A673 (cell line): ENCODE measurements around the gene PEX5L. TPM values are rescaled to one million over a fixed set of nuclear protein-coding genes. Genes with fewer than 3 reads are reported as not detected.

ENCODE experiments used
- BruUV-seq: library from RNA; stranded (reverse); fragments of 400-500 nt; replicated peaks from 2 replicates; lab custom pipeline; 2021; lab: Mats Ljungman, UMichigan
- CTCF ChIA-PET: fragments of 300-600 bp; sonication (Branson Sonifier 250); formaldehyde crosslinking; loops from one replicate; lab custom pipeline; 2022; ENCODE audit warnings: antibody characterized with exemption; lab: Charles Lee
- POLR2A ChIA-PET: fragments of 300-600 bp; sonication (Branson Sonifier 250); formaldehyde crosslinking; loops from one replicate; lab custom pipeline; 2022; ENCODE audit warnings: antibody characterized with exemption; ENCODE audit not compliant: low non-redundant PET; lab: Charles Lee
- DNase-seq: peaks from one replicate; pipeline ENCODE4 v3.0.0-alpha.2; 2015; ENCODE audit warnings: low spot score
- H3K27ac ChIP-seq: fragments of 200-600 bp; sonication (generic); 2 replicates; pipeline ENCODE4 v1.5.1; 2016; ENCODE audit warnings: mixed run types, low read depth, mild to moderate bottlenecking, mixed read lengths, antibody characterized with exemption, low read length; ENCODE audit not compliant: poor library complexity, severe bottlenecking
- H3K27me3 ChIP-seq: fragments of 200-600 bp; sonication (generic); replicated peaks from 2 replicates; pipeline ENCODE4 v1.6.1; 2017; ENCODE audit warnings: mixed run types, low read depth, mild to moderate bottlenecking, mixed read lengths, antibody characterized with exemption, low read length; ENCODE audit not compliant: insufficient read depth, poor library complexity
- H3K36me3 ChIP-seq: fragments of 200-600 bp; sonication (generic); 2 replicates; pipeline ENCODE4 v1.6.1; 2016; ENCODE audit warnings: mixed run types, mild to moderate bottlenecking, mixed read lengths, antibody characterized with exemption, low read length; ENCODE audit not compliant: insufficient read depth, poor library complexity, severe bottlenecking
- H3K4me1 ChIP-seq: fragments of 200-600 bp; sonication (generic); 2 replicates; pipeline ENCODE4 v1.6.1; 2017; ENCODE audit warnings: mixed run types, mild to moderate bottlenecking, mixed read lengths, antibody characterized with exemption, low read length; ENCODE audit not compliant: insufficient read depth, poor library complexity, severe bottlenecking
- H3K4me3 ChIP-seq: fragments of 200-600 bp; sonication (generic); 2 replicates; pipeline ENCODE4 v1.5.1; 2016; ENCODE audit warnings: low read depth, mixed run types, mild to moderate bottlenecking, mixed read lengths, low read length; ENCODE audit not compliant: poor library complexity, severe bottlenecking
- H3K9me3 ChIP-seq: fragments of 200-600 bp; sonication (generic); 2 replicates; pipeline ENCODE4 v1.6.1; 2016; ENCODE audit warnings: mixed run types, low read depth, mild to moderate bottlenecking, mixed read lengths, antibody characterized with exemption, low read length; ENCODE audit not compliant: poor library complexity, severe bottlenecking
- EZH2 ChIP-seq: fragments of 200-600 bp; sonication (generic); IDR thresholded peaks from 2 replicates; pipeline ENCODE4 v1.6.1; 2017; ENCODE audit warnings: borderline replicate concordance, low read depth, mild to moderate bottlenecking, mixed read lengths, antibody characterized with exemption, low read length; ENCODE audit not compliant: poor library complexity, severe bottlenecking
- intact Hi-C: fragments of 100-400 bp; cut with micrococcal nuclease; formaldehyde crosslinking; loops from one replicate; pipeline ENCODE4 v1.10.0; 2022; ENCODE audit not compliant: unreplicated experiment
- total RNA-seq: library from RNA; stranded (reverse); gene quantifications from 2 replicates; pipeline ENCODE4 v1.2.3, GENCODE V29; 2021
- TF ChIP-seq, protein P1 (sequence below): fragments of 300-800, 200-600 bp; sonication (generic); conservative IDR thresholded peaks from 2 replicates; pipeline ENCODE4 v1.5.1; 2017; ENCODE audit warnings: low read depth, mild to moderate bottlenecking, antibody characterized with exemption, low read length, moderate library complexity, mixed read lengths

PEX5L gene
- total RNA-seq, 1 experiment from 2014 or later: not detected

DNA sequence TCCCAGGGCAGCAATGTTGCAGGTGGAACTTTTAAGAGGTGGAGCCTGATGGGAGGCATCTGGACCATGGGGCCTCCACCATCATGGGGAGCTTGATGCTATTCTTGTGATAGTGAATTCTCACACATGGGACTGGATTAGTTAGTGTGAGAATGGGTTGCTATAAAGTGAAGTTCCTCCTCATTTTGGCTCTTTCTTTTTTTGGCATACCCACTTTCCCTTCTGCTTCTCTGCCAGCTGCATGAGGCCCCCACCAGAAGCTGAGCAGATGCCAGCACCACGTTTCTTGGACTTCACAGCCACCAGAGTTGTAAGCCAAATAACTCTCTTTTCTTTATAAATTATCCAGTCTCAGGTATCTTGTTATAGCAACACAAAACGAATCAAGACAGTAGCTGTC is 101.0 kb downstream of the PEX5L start:
- no peak overlapping the region for H3K4me3 ChIP-seq
- no peaks in the 10 kb centered on the region for H3K4me1 ChIP-seq
- no TSS peak for BruUV-seq
- no peaks in the 10 kb centered on the region for H3K9me3 ChIP-seq
- POLR2A ChIA-PET: no interaction called here
- H3K36me3 ChIP-seq: no peaks in the 10 kb centered on the region
- H3K27ac ChIP-seq: no peak overlapping the region
- TF ChIP-seq, protein P1, sequence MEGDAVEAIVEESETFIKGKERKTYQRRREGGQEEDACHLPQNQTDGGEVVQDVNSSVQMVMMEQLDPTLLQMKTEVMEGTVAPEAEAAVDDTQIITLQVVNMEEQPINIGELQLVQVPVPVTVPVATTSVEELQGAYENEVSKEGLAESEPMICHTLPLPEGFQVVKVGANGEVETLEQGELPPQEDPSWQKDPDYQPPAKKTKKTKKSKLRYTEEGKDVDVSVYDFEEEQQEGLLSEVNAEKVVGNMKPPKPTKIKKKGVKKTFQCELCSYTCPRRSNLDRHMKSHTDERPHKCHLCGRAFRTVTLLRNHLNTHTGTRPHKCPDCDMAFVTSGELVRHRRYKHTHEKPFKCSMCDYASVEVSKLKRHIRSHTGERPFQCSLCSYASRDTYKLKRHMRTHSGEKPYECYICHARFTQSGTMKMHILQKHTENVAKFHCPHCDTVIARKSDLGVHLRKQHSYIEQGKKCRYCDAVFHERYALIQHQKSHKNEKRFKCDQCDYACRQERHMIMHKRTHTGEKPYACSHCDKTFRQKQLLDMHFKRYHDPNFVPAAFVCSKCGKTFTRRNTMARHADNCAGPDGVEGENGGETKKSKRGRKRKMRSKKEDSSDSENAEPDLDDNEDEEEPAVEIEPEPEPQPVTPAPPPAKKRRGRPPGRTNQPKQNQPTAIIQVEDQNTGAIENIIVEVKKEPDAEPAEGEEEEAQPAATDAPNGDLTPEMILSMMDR: no peak
- no peak for TF ChIP-seq EZH2
- peaks cover 58% of the 10 kb centered on the region for H3K27me3 ChIP-seq
- CTCF ChIA-PET: no interaction called here
- DNase-seq: no peak
- intact Hi-C loops: no loop called here

DNA sequence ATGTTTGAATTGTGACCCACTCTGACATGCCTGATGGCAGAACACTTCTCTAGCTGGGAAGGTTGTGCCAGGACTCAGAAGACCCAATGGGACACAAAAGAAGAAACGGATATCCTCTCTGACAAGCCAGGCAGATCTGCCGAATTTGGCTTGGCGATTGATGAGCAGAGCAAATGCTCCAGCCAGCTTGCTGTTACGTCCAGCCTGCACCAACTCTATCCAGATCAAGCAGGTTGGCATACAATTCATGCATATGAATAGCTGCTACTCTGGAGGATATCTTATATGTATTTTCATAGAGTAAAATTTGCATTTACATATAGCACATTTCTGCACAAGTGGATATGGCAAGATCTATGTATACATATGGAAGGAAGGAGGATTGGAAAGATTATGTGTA is 102.8 kb downstream of the PEX5L start:
- TF ChIP-seq, protein P1: no peak
- no peak for TF ChIP-seq EZH2
- no peak for DNase-seq
- no peaks in the 10 kb centered on the region for H3K9me3 ChIP-seq
- no TSS peak for BruUV-seq
- no peak overlapping the region for H3K27ac ChIP-seq
- H3K4me1 ChIP-seq: no peaks in the 10 kb centered on the region
- ChIA-PET CTCF (no interaction called here), POLR2A (no interaction called here)
- H3K27me3 ChIP-seq: peaks cover 64% of the 10 kb centered on the region
- no peaks in the 10 kb centered on the region for H3K36me3 ChIP-seq
- intact Hi-C loops: no loop called here
- no peak overlapping the region for H3K4me3 ChIP-seq

DNA sequence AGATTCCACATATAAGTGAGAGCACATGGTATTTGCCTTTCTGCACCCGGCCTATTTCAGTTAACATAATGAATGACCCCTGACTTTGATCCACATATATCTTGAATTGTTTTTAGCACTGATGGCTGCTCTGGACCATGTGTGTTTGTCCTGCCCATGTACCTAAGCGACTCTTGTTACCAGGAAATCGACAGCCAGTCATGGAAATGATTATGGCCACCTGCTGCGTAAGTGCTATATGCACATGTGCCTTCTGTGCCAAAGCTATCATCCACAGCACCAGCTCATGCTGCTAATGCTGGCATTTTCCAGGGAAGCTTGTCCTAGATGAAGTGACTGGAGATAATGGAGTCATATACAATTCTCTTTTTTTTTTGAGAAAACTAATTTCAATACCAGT is 103.7 kb downstream of the PEX5L start:
- BruUV-seq: no TSS peak
- TF ChIP-seq, protein P1: no peak
- TF ChIP-seq EZH2: no peak
- Histone ChIP-seq H3K4me1 (no peaks in the 10 kb centered on the region), H3K4me3 (no peak overlapping the region), H3K9me3 (no peaks in the 10 kb centered on the region), H3K27me3 (peaks cover 57% of the 10 kb centered on the region), H3K27ac (no peak overlapping the region), H3K36me3 (no peaks in the 10 kb centered on the region)
- ChIA-PET CTCF (no interaction called here), POLR2A (no interaction called here)
- intact Hi-C loops: no loop called here
- DNase-seq: no peak
